HL-60 (cell line): Measurements from ENCODE around the gene PLXNB3.

Experiments
- GABPA ChIP-seq: IDR thresholded peaks from 2 replicates; pipeline ENCODE4 v1.6.1; 2012; ENCODE audit warnings: low read depth
- POLR2AphosphoS5 ChIP-seq: IDR thresholded peaks from 2 replicates; pipeline ENCODE4 v1.6.1; 2012; ENCODE audit warnings: low read depth
- SPI1 ChIP-seq: IDR thresholded peaks from 2 replicates; pipeline ENCODE4 v1.6.1; 2012; ENCODE audit warnings: low read depth, mild to moderate bottlenecking, borderline replicate concordance
- TF ChIP-seq, protein P1 (sequence below): IDR thresholded peaks from one replicate; pipeline ENCODE4 v1.5.1; 2011; ENCODE audit warnings: low read length, control low read depth, inconsistent platforms; ENCODE audit not compliant: insufficient read depth
- TF ChIP-seq, protein P2 (sequence below): IDR thresholded peaks from 2 replicates; pipeline ENCODE4 v1.6.1; 2012; ENCODE audit warnings: low read depth; ENCODE audit not compliant: insufficient replicate concordance

DNA sequence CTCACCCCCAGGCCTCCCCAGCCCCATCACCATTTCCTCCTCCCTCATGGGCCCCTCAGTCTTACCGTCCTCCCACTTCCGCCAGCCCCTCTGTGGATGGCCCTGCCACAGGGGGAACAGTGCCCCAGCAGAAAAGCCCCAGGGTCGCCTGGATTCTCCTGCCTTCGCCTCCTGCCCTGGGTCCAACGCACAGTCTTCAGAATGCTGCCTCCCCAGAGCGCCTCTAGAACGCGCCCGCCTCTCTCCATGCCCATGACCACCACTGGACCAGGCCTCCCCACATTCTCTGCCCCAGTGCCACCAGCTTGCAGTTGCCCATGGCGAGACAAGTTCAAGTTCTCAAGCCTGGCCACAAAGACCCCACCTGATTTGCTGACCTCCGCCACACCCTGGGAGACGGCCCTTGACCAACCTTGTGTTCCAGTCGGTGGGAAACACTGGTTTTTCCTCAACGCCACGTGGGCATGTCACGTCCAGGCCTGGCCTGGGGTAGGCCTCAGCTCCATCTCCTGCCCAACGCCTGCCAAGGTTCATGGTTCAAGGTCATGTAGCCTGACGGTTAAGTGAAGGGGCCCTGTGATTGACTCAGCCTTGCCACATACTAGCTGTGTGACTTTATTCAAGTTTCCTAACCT, 634 bp upstream of the PLXNB3 start:
- TF ChIP-seq, protein P1, sequence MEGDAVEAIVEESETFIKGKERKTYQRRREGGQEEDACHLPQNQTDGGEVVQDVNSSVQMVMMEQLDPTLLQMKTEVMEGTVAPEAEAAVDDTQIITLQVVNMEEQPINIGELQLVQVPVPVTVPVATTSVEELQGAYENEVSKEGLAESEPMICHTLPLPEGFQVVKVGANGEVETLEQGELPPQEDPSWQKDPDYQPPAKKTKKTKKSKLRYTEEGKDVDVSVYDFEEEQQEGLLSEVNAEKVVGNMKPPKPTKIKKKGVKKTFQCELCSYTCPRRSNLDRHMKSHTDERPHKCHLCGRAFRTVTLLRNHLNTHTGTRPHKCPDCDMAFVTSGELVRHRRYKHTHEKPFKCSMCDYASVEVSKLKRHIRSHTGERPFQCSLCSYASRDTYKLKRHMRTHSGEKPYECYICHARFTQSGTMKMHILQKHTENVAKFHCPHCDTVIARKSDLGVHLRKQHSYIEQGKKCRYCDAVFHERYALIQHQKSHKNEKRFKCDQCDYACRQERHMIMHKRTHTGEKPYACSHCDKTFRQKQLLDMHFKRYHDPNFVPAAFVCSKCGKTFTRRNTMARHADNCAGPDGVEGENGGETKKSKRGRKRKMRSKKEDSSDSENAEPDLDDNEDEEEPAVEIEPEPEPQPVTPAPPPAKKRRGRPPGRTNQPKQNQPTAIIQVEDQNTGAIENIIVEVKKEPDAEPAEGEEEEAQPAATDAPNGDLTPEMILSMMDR: no peak
- TF ChIP-seq, protein P2, sequence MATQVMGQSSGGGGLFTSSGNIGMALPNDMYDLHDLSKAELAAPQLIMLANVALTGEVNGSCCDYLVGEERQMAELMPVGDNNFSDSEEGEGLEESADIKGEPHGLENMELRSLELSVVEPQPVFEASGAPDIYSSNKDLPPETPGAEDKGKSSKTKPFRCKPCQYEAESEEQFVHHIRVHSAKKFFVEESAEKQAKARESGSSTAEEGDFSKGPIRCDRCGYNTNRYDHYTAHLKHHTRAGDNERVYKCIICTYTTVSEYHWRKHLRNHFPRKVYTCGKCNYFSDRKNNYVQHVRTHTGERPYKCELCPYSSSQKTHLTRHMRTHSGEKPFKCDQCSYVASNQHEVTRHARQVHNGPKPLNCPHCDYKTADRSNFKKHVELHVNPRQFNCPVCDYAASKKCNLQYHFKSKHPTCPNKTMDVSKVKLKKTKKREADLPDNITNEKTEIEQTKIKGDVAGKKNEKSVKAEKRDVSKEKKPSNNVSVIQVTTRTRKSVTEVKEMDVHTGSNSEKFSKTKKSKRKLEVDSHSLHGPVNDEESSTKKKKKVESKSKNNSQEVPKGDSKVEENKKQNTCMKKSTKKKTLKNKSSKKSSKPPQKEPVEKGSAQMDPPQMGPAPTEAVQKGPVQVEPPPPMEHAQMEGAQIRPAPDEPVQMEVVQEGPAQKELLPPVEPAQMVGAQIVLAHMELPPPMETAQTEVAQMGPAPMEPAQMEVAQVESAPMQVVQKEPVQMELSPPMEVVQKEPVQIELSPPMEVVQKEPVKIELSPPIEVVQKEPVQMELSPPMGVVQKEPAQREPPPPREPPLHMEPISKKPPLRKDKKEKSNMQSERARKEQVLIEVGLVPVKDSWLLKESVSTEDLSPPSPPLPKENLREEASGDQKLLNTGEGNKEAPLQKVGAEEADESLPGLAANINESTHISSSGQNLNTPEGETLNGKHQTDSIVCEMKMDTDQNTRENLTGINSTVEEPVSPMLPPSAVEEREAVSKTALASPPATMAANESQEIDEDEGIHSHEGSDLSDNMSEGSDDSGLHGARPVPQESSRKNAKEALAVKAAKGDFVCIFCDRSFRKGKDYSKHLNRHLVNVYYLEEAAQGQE: no peak
- TF ChIP-seq POLR2AphosphoS5 (no peak), GABPA (no peak), SPI1 (no peak)
